Measurements from ENCODE around the gene RASGRP1.

RASGRP1 gene

GRCh38 chr15:38558372-38559059, 6.1 kb downstream of the RASGRP1 start:
- TF ChIP-seq GATA1 (IDR thresholded peaks at IDR 0.05; ENCODE audit: low read depth, low read length) (no peak), POLR2A (IDR thresholded peaks at IDR 0.05; ENCODE audit: low read length) (no peak)
- DNase-seq = no peak

GRCh38 chr15:38557921-38558320, 6.7 kb downstream of the RASGRP1 start:
- no peak for TF ChIP-seq POLR2A (IDR thresholded peaks at IDR 0.05; ENCODE audit: low read length)
- TF ChIP-seq GATA1 (IDR thresholded peaks at IDR 0.05; ENCODE audit: low read depth, low read length) = no peak
- DNase-seq = no peak

GRCh38 chr15:38555686-38556334, 8.8 kb downstream of the RASGRP1 start:
- TF ChIP-seq POLR2A (IDR thresholded peaks at IDR 0.05; ENCODE audit: low read length) (no peak), GATA1 (IDR thresholded peaks at IDR 0.05; ENCODE audit: low read depth, low read length) (no peak)
- no peak for DNase-seq

- DNase-seq = no peak
- TF ChIP-seq POLR2A (IDR thresholded peaks at IDR 0.05; ENCODE audit: low read length) (no peak), GATA1 (IDR thresholded peaks at IDR 0.05; ENCODE audit: low read depth, low read length) (no peak)
Measured at GRCh38 chr15:38554354-38554753, 10.3 kb downstream of the RASGRP1 start.

GRCh38 chr15:38553071-38553470, 11.5 kb downstream of the RASGRP1 start:
- no peak for DNase-seq
- TF ChIP-seq POLR2A (IDR thresholded peaks at IDR 0.05; ENCODE audit: low read length) = no peak
- TF ChIP-seq GATA1 (IDR thresholded peaks at IDR 0.05; ENCODE audit: low read depth, low read length) = no peak

GRCh38 chr15:38551720-38552648, 12.6 kb downstream of the RASGRP1 start:
- TF ChIP-seq GATA1 (IDR thresholded peaks at IDR 0.05; ENCODE audit: low read depth, low read length) (no peak), POLR2A (IDR thresholded peaks at IDR 0.05; ENCODE audit: low read length) (no peak)

GRCh38 chr15:38549222-38549621, 15.4 kb downstream of the RASGRP1 start:
- TF ChIP-seq POLR2A (IDR thresholded peaks at IDR 0.05; ENCODE audit: low read length) = no peak
- TF ChIP-seq GATA1 (IDR thresholded peaks at IDR 0.05; ENCODE audit: low read depth, low read length) = no peak
- DNase-seq = no peak

More at GRCh38 chr15:38551720-38552648, 12.6 kb downstream of the RASGRP1 start:
- DNase-seq = no peak

- TF ChIP-seq GATA1 (IDR thresholded peaks at IDR 0.05; ENCODE audit: low read depth, low read length) (no peak), POLR2A (IDR thresholded peaks at IDR 0.05; ENCODE audit: low read length) (no peak)
- DNase-seq = no peak
Measured at GRCh38 chr15:38547255-38547997, 17.2 kb downstream of the RASGRP1 start.

- no peak for DNase-seq
- TF ChIP-seq GATA1 (IDR thresholded peaks at IDR 0.05; ENCODE audit: low read depth, low read length) (no peak), POLR2A (IDR thresholded peaks at IDR 0.05; ENCODE audit: low read length) (no peak)
Measured at GRCh38 chr15:38545179-38545578, 19.4 kb downstream of the RASGRP1 start.

- TF ChIP-seq POLR2A (IDR thresholded peaks at IDR 0.05; ENCODE audit: low read length) (no peak), GATA1 (IDR thresholded peaks at IDR 0.05; ENCODE audit: low read depth, low read length) (no peak)
- DNase-seq = no peak
Measured at GRCh38 chr15:38541026-38541425, 23.6 kb downstream of the RASGRP1 start.

GRCh38 chr15:38540510-38540909, 24.1 kb downstream of the RASGRP1 start:
- TF ChIP-seq POLR2A (IDR thresholded peaks at IDR 0.05; ENCODE audit: low read length) (no peak), GATA1 (IDR thresholded peaks at IDR 0.05; ENCODE audit: low read depth, low read length) (no peak)
- no peak for DNase-seq

- no peak for DNase-seq
- TF ChIP-seq GATA1 (IDR thresholded peaks at IDR 0.05; ENCODE audit: low read depth, low read length) (no peak), POLR2A (IDR thresholded peaks at IDR 0.05; ENCODE audit: low read length) (no peak)
Measured at GRCh38 chr15:38539008-38539343, 25.6 kb downstream of the RASGRP1 start.

GRCh38 chr15:38538328-38539007, 26.1 kb downstream of the RASGRP1 start:
- TF ChIP-seq POLR2A (IDR thresholded peaks at IDR 0.05; ENCODE audit: low read length) (no peak), GATA1 (IDR thresholded peaks at IDR 0.05; ENCODE audit: low read depth, low read length) (no peak)
- no peak for DNase-seq

Data from erythroblast (primary cell).